Ramos (cell line): ENCODE data around the gene FAM107A.

Source experiments
- in situ Hi-C: fragments of 300-500 bp; cut with MboI; formaldehyde crosslinking; loops from one replicate; pipeline ENCODE4 v1.14.3; 2022; ENCODE audit warnings: low sequenced_read_pairs; ENCODE audit not compliant: unreplicated experiment

FAM107A gene

DNA sequence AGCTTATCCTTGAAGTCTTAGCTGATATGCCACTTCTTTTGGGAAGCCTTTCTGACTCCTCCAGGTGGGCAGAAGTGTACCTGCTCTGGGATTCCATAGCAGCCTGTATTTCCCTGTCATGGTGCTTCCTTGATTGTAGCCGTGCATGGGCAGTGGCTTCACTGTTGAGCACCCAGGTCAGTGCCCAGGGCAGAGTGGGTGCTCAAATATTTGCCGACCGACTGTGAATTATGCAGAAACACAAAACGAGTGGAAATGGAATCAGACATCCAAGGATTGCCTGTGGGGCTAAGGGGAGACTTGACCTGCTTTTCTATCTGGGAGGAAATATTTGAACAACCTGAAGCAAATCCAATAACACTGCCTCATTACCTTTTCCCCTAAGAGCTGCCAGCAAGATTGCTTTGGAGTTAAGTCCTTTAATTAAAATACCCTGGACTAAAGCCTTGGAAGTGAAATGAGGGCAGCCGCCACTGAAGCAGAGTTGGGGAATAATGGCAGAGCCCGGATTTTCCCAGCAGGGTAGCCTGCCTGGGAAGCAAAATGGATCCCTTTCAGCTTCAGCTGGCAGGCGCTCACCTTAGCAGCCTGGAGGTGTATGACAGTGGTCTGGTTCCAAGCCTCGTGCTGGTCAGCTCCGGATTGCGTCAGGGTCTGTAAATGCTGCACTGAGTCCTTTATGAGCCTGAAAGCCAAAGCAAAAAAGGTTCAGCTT, 55.1 kb downstream of the FAM107A start:
- in situ Hi-C loops, result no loop called here

DNA sequence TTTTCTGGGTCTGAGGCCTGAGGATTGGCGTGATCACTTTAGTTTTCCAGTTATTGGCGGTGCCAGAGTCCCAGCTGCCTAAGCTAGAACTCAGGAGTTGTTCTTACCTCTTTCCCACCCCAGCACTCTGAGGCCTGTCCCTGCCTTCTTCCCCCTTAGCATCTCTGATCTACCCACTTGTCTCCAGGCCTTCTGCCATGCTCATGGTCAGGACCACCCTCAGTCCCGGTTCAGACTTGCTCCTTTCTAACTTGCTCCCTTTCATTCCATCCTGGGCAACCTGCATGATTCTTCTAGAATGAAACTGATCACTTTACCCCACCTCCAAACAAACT, 55.9 kb downstream of the FAM107A start:
- in situ Hi-C loops, result no loop called here

DNA sequence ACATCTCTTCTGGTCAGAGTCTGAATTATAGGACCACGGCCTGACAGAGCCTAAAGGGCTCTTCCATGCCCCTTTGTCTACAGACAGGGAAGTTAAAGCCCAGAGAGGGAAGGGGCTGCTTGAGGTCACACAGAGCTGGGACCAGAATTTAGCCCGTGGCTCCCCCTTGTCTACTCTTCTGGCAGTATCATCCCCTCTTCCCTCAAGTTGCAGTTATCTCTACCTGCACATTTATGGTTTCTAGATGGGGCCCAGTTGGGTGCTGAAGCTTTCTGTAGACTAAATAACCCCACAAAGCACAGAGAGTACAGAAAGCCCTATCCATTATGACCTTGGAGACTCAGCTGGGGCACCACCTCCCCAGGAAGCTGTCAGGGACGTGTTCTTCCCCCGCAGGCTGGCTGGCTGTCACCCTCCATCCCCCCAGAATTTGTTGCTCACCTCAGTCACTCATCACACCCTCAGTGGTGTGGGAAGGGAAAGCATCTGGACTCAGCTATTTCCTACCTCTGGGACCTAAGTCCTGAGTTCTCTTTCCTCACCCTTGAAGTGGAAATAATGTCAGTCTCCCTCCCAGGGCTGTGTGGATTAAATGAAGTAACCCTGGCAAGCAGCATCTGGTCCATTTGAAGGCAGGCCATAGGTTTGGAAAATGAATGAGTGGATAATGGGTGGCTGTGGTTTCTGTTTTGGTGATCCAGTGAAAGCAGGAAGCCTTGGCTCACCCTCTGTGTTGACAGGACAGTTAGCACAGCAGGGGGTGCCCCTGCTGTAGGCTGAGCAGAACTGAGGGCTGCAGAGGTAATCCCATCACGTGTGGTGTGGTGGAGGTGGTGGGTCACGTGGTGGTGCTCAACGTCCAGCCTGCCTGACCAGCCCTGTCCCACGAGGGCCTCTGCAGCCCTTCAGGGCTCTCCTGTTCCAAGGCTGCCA, 56.5 kb downstream of the FAM107A start:
- in situ Hi-C loops, result no loop called here

DNA sequence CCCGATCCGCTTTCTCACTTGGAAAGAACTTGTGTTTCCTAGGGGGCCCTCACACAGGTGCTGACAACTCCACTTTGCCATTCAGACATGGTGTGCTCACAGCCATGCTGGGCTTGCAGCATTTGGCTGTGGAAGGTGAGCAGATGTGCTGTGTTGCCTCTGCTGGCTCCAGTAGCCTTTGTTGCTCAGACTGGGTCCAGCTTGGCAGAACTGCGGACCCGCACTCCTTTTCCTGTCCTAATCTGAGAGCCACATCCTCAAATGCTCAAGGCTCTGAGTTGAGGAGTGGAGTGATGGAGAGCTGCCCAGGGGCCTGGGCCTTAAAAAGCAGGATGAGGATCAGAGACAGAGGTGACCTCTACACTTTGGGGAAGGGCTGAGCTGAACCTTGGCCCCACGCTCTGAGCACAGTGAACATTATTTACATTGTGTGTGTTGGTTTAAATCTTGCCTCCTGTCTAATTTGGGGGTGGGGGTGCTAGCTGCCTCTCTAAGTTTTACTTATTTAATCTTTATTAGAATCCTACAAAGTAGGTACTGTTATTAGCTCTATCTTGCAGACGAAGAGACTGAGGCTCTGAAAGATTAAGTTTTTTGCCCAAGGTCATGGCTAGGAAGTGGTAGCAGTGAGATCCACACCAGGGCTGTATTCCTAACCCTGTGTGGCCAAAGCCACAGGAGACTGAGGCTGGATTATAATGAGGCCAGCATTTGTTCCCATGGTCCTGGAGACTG, 57.4 kb downstream of the FAM107A start:
- in situ Hi-C loops, result no loop called here

DNA sequence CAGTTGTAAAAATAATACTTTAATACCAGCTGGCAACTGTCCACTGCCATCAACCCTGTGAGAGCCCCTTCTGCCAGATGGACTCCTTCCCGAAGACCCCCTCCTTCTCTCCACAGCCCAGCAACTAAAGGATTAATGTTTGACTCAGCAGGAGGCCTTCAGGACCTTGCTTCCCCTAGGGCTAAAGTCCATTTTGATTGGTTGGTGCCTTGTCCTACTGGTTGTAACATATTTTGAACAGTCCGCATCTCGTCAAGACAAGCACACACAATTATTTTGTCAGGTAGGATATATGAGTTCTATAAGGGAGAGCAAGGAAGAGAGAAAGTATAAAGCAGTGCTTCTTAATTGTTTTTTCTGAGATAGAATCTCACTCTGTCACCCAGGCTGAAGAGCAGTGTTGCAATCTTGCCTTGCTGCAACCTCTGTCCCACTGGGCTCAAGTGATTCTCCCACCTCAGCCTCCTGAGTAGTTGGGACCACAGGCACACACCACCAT, 58.9 kb downstream of the FAM107A start:
- in situ Hi-C loops, result no loop called here

DNA sequence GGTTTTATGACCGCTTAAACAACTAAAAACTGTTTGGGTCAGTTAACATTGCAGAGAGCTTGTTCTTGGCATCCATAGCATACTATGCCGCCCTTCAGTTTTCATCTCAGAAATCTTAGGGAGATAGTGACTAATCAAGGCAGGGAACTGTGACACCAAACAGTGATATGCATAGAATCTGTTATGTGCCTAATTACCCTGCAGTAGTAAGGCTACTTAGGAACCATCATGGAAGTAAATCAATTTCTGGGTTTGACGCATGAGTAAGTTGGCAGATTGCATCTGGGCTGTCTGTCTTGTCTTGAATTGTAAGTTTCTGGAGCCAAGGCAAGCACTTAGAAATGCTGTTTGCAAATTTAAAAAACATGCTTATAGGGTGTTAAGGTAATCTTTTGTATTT, 62.8 kb downstream of the FAM107A start:
- in situ Hi-C loops, result no loop called here
